SU-DHL-6 (cell line): ENCODE measurements around the gene NFYA.

Source experiments
- H2AFZ ChIP-seq: fragments of 200-600 bp; sonication (generic); 2 replicates; pipeline ENCODE4 v1.6.1; 2014; ENCODE audit warnings: low read depth, mild to moderate bottlenecking, moderate library complexity, mixed read lengths, antibody characterized with exemption, low read length; ENCODE audit not compliant: severe bottlenecking
- H3F3A ChIP-seq: fragments of 200-600 bp; shearing (Covaris generic); 2 replicates; pipeline ENCODE4 v1.6.0; 2016; ENCODE audit warnings: antibody characterized with exemption, mild to moderate bottlenecking; ENCODE audit not compliant: insufficient read depth
- H3K27ac ChIP-seq: fragments of 200-600 bp; sonication (generic); 2 replicates; pipeline ENCODE4 v1.5.1; 2016; ENCODE audit warnings: low read depth, mild to moderate bottlenecking, low read length, moderate library complexity, mixed read lengths
- H3K27me3 ChIP-seq: fragments of 200-600 bp; sonication (generic), shearing (Covaris generic); 2 replicates; pipeline ENCODE4 v1.6.0; 2014; ENCODE audit warnings: mild to moderate bottlenecking, low read length
- H3K36me3 ChIP-seq: fragments of 200-600 bp; sonication (generic); 2 replicates; pipeline ENCODE4 v1.6.1; 2014; ENCODE audit warnings: mild to moderate bottlenecking, low read length, mixed read lengths
- H3K4me2 ChIP-seq: fragments of 300-600, 200-600 bp; shearing (Covaris generic), sonication (generic); 2 replicates; pipeline ENCODE4 v1.6.0; 2014; ENCODE audit warnings: low read length, low read depth, mild to moderate bottlenecking; ENCODE audit not compliant: poor library complexity, severe bottlenecking
- H3K4me3 ChIP-seq: fragments of 200-600 bp; sonication (generic); 2 replicates; pipeline ENCODE4 v1.5.1; 2014; ENCODE audit warnings: antibody characterized with exemption, low read length, mild to moderate bottlenecking, mixed read lengths; ENCODE audit not compliant: insufficient read depth, poor library complexity, severe bottlenecking
- H3K79me2 ChIP-seq: fragments of 200-600 bp; sonication (generic); 2 replicates; pipeline ENCODE4 v1.6.1; 2014; ENCODE audit warnings: mild to moderate bottlenecking, low read length, moderate library complexity; ENCODE audit not compliant: insufficient read depth
- H3K9ac ChIP-seq: fragments of 200-600 bp; sonication (generic); 2 replicates; pipeline ENCODE4 v1.7.0; 2014; ENCODE audit warnings: mild to moderate bottlenecking, low read length
- H3K9me2 ChIP-seq: fragments of 200-600 bp; sonication (generic); replicated peaks from 2 replicates; pipeline ENCODE4 v1.6.1; 2014; ENCODE audit warnings: low read length; ENCODE audit not compliant: insufficient read depth
- H3K9me3 ChIP-seq: fragments of 200-600 bp; sonication (generic); 2 replicates; pipeline ENCODE4 v1.6.1; 2014; ENCODE audit warnings: low read length, mixed read lengths; ENCODE audit not compliant: insufficient read depth
- H4K20me1 ChIP-seq: fragments of 200-600 bp; sonication (generic); 2 replicates; pipeline ENCODE4 v1.6.1; 2014; ENCODE audit warnings: low read depth, mild to moderate bottlenecking, antibody characterized with exemption, low read length, moderate library complexity, mixed read lengths
- CTCF ChIP-seq: fragments of 200-600 bp; sonication (generic); IDR thresholded peaks from one replicate; pipeline ENCODE4 v1.5.1; 2017; ENCODE audit warnings: antibody characterized with exemption, mild to moderate bottlenecking, low read length, moderate library complexity; ENCODE audit not compliant: insufficient read depth, poor library complexity, severe bottlenecking
- EZH2phosphoT487 ChIP-seq: fragments of 200-600 bp; sonication (generic), shearing (Covaris generic); conservative IDR thresholded peaks from 2 replicates; pipeline ENCODE4 v1.6.1; 2018; ENCODE audit warnings: mild to moderate bottlenecking, antibody characterized with exemption, low read length, moderate library complexity, mixed read lengths

Gene NFYA

GRCh38 chr6:41033776-41034175, 39.0 kb upstream of the NFYA start:
- Histone ChIP-seq H4K20me1 (no peaks in the 10 kb centered on the region), H3K9ac (no peak overlapping the region), H3K4me3 (no peak overlapping the region), H3K36me3 (no peaks in the 10 kb centered on the region), H3F3A (no peaks in the 10 kb centered on the region), H2AFZ (no peak overlapping the region), H3K9me3 (no peaks in the 10 kb centered on the region), H3K9me2 (no peaks in the 10 kb centered on the region), H3K27ac (no peak overlapping the region), H3K4me2 (no peak overlapping the region), H3K79me2 (no peaks in the 10 kb centered on the region), H3K27me3 (no peaks in the 10 kb centered on the region)
- TF ChIP-seq EZH2phosphoT487 (no peak), CTCF (no peak)

- Histone ChIP-seq H3K79me2 (no peaks in the 10 kb centered on the region), H3F3A (no peaks in the 10 kb centered on the region), H3K27ac (no peak overlapping the region), H3K4me3 (no peak overlapping the region), H2AFZ (no peak overlapping the region), H3K9ac (no peak overlapping the region), H3K27me3 (no peaks in the 10 kb centered on the region), H3K36me3 (no peaks in the 10 kb centered on the region), H3K9me3 (no peaks in the 10 kb centered on the region), H3K9me2 (no peaks in the 10 kb centered on the region), H3K4me2 (no peak overlapping the region), H4K20me1 (no peaks in the 10 kb centered on the region)
- no peak for TF ChIP-seq CTCF
- no peak for TF ChIP-seq EZH2phosphoT487
Measured at GRCh38 chr6:41036186-41036585, 36.6 kb upstream of the NFYA start.

- Histone ChIP-seq H3K27me3 (no peaks in the 10 kb centered on the region), H3K9me3 (no peaks in the 10 kb centered on the region), H3K9me2 (no peaks in the 10 kb centered on the region), H3K79me2 (no peaks in the 10 kb centered on the region), H3K4me2 (no peak overlapping the region), H4K20me1 (no peaks in the 10 kb centered on the region), H3K9ac (no peak overlapping the region), H3K36me3 (no peaks in the 10 kb centered on the region), H3K27ac (no peak overlapping the region), H3K4me3 (no peak overlapping the region), H3F3A (no peaks in the 10 kb centered on the region), H2AFZ (no peak overlapping the region)
- TF ChIP-seq CTCF (no peak), EZH2phosphoT487 (no peak)
Measured at GRCh38 chr6:41036601-41037000, 36.2 kb upstream of the NFYA start.
